OCI-LY7 (cell line): Measurements from ENCODE around the gene ZFX.

Source experiments
- EZH2phosphoT487 ChIP-seq: fragments of 200-600 bp; sonication (generic); IDR thresholded peaks from 2 replicates; pipeline ENCODE4 v1.6.1; 2018; ENCODE audit warnings: low read depth, borderline replicate concordance, mild to moderate bottlenecking, mixed run types, antibody characterized with exemption, low read length, moderate library complexity, mixed read lengths
- TF ChIP-seq, protein P1 (sequence below): fragments of 200-600 bp; sonication (generic); conservative IDR thresholded peaks from 2 replicates; pipeline ENCODE4 v1.5.1; 2014; ENCODE audit warnings: mild to moderate bottlenecking, antibody characterized with exemption, low read length, moderate library complexity, mixed read lengths

DNA sequence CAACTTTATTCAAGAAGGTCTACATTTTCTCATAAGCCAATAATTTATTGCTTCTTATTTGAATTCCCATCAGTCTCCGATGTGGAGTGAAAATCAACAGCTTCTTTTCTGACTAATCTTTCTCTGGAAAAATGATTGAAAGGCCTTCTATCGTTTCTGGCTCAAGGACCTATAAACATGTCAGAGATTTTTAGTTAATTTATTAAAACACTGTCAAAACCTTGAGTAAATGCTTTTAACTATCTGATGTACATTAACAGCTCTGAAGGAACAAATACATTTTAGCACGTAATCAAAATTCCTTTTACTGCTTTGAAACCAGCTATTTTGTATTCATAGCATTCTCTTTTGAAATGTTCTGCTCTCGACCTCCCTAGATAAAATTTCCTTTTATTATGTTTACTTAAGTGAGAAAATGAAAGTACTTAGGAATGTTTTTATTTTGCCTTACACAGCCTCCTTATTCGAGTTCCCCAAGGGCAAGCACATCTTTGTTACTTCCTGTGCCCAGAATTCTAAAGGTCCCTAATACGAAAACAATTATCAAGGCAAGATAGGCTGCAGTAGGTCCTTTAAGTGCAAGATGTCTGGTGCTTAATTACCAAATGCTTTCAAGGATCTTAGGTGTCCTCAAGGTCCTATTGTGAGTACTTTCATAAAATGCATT is 3.1 kb upstream of the ZFX start:
- TF ChIP-seq, protein P1, sequence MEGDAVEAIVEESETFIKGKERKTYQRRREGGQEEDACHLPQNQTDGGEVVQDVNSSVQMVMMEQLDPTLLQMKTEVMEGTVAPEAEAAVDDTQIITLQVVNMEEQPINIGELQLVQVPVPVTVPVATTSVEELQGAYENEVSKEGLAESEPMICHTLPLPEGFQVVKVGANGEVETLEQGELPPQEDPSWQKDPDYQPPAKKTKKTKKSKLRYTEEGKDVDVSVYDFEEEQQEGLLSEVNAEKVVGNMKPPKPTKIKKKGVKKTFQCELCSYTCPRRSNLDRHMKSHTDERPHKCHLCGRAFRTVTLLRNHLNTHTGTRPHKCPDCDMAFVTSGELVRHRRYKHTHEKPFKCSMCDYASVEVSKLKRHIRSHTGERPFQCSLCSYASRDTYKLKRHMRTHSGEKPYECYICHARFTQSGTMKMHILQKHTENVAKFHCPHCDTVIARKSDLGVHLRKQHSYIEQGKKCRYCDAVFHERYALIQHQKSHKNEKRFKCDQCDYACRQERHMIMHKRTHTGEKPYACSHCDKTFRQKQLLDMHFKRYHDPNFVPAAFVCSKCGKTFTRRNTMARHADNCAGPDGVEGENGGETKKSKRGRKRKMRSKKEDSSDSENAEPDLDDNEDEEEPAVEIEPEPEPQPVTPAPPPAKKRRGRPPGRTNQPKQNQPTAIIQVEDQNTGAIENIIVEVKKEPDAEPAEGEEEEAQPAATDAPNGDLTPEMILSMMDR, result no peak
- no peak for TF ChIP-seq EZH2phosphoT487
